Measurements from ENCODE around the gene PTPN5.
"Not testable (repeated sequence)": the region's sequence is repeated elsewhere in the genome, so short reads cannot be mapped to it uniquely, and the experiment has no call there.

Gene PTPN5

GRCh38 chr11:18791207-18791968 is at the start of gene PTPN5:
Gene PTPN5 (minus strand): TSS chr11:18791798. CDS start chr11:18771958, 19,840 bp downstream.
- no peak for DNase-seq

GRCh38 chr11:18836417-18836816 is 44.8 kb upstream of the PTPN5 start:
- DNase-seq: no peak

GRCh38 chr11:18834754-18835466 is 43.3 kb upstream of the PTPN5 start:
- DNase-seq: no peak

GRCh38 chr11:18820160-18820559 is 28.6 kb upstream of the PTPN5 start:
- not testable (repeated sequence) for DNase-seq

GRCh38 chr11:18804199-18804999 is 12.8 kb upstream of the PTPN5 start:
- DNase-seq: no peak

- DNase-seq: peak in 1 of 4 experiments; percentile 3
These were observed 11.0 kb upstream of the PTPN5 start for GRCh38 chr11:18802381-18803257.

- no peak for DNase-seq
These were observed 7.3 kb upstream of the PTPN5 start for GRCh38 chr11:18798799-18799469.

- no peak for DNase-seq
These were observed 3.4 kb upstream of the PTPN5 start for GRCh38 chr11:18794956-18795355.

- no peak for DNase-seq
These were observed 1.2 kb upstream of the PTPN5 start for GRCh38 chr11:18792827-18793226.

GRCh38 chr11:18791969-18792628 is 501 bp upstream of the PTPN5 start:
- no peak for DNase-seq

- DNase-seq: no peak
These were observed 753 bp downstream of the PTPN5 start for GRCh38 chr11:18790883-18791206.

- DNase-seq: no peak
These were observed 1.7 kb downstream of the PTPN5 start for GRCh38 chr11:18789942-18790341.

- no peak for DNase-seq
These were observed 6.2 kb downstream of the PTPN5 start for GRCh38 chr11:18785411-18785810.

GRCh38 chr11:18780896-18781295 is 10.7 kb downstream of the PTPN5 start:
- DNase-seq: no peak

- DNase-seq: no peak
These were observed 11.3 kb downstream of the PTPN5 start for GRCh38 chr11:18780329-18780728.

- DNase-seq: no peak
These were observed 13.1 kb downstream of the PTPN5 start for GRCh38 chr11:18778468-18778867.

GRCh38 chr11:18776324-18776723 is 15.3 kb downstream of the PTPN5 start:
- DNase-seq: no peak

GRCh38 chr11:18775492-18776292 is 15.9 kb downstream of the PTPN5 start:
- peak in 1 of 4 experiments; percentile 10 for DNase-seq

- DNase-seq: no peak
These were observed 16.8 kb downstream of the PTPN5 start for GRCh38 chr11:18774801-18775200.

- no peak for DNase-seq
These were observed 17.9 kb downstream of the PTPN5 start for GRCh38 chr11:18773681-18774080.

- DNase-seq: no peak
These were observed 18.5 kb downstream of the PTPN5 start for GRCh38 chr11:18773104-18773503.
